Breast epithelium (tissue), 3 donors: ENCODE measurements around the gene PDZD4.

Source experiments
- POLR2A ChIP-seq: fragments of 450-650 bp; IDR thresholded peaks from one replicate; pipeline ENCODE4 v1.6.1; 2016; ENCODE audit warnings: antibody characterized with exemption, mild to moderate bottlenecking, moderate library complexity
- POLR2AphosphoS5 ChIP-seq, 3 donors: sonication (generic); formaldehyde crosslinking; IDR thresholded peaks; one replicate each; pipeline ENCODE4 v1.6.1; 2017; ENCODE audit warnings: antibody characterized with exemption in 3 of 3
- TF ChIP-seq, protein P1 (sequence below), 3 donors: fragments of 450-650 bp; IDR thresholded peaks; one replicate each; pipeline ENCODE4 v1.5.1; 2016 to 2017; ENCODE audit warnings: antibody characterized with exemption in 3 of 3, mild to moderate bottlenecking in 3 of 3, moderate library complexity in 3 of 3

DNA sequence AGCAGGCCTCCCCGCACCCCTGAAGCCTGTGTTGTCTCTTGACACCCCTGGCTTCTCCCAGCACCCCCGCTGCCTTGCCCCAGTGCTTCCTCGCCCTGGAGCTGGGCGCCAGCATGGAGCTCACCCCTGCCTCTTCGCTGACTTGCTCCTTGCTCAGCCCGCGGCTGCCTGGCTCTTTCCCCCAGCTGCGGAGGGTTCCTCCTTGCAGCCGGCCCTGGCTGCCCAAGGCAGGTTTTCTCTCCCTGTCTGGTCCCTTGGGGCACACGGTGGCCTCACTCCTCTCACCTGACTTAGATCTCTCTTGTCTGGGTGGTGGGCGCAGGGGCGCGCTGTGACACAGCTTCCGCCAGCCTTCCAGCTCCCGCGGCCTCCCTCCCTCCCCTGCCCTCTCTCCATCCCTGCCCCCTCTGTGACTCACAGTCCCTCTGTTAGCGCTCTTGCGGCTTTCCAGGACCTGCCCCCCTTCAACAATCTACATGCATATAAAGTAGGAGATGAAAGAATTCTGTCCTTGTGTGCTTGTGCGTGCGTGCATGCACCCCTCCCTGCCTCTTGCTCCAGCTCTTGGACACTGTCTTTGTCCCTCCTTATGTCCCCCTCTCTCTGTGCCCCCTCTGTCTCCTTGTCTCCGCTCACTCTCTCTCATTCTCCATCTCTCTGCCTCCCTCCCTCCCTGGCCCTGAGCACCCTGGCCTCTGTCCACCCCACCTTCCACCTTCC, 64.1 kb downstream of the PDZD4 start:
- TF ChIP-seq POLR2A (no peak), POLR2AphosphoS5 (IDR thresholded peaks at IDR 0.05) (no peak)
- TF ChIP-seq, protein P1, sequence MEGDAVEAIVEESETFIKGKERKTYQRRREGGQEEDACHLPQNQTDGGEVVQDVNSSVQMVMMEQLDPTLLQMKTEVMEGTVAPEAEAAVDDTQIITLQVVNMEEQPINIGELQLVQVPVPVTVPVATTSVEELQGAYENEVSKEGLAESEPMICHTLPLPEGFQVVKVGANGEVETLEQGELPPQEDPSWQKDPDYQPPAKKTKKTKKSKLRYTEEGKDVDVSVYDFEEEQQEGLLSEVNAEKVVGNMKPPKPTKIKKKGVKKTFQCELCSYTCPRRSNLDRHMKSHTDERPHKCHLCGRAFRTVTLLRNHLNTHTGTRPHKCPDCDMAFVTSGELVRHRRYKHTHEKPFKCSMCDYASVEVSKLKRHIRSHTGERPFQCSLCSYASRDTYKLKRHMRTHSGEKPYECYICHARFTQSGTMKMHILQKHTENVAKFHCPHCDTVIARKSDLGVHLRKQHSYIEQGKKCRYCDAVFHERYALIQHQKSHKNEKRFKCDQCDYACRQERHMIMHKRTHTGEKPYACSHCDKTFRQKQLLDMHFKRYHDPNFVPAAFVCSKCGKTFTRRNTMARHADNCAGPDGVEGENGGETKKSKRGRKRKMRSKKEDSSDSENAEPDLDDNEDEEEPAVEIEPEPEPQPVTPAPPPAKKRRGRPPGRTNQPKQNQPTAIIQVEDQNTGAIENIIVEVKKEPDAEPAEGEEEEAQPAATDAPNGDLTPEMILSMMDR (IDR thresholded peaks at IDR 0.05) = no peak
